Body of pancreas (tissue), 4 donors: ENCODE data around the gene SPAG8.

Experiments
- POLR2A ChIP-seq, 3 donors: fragments of 450-650 bp; IDR thresholded peaks; one replicate each; pipeline ENCODE4 v1.6.1; 2016; ENCODE audit warnings: antibody characterized with exemption in 3 of 3, mild to moderate bottlenecking in 2 of 3
- TF ChIP-seq, protein P1 (sequence below), 7 experiments: fragments of 450-650 bp in 4 of 7; fragments of 200-600 bp in 3 of 7; sonication (generic) in 3 of 7; IDR thresholded peaks; one replicate each; pipeline ENCODE4 v1.5.1; 2016 to 2019; ENCODE audit warnings: antibody characterized with exemption in 7 of 7

DNA sequence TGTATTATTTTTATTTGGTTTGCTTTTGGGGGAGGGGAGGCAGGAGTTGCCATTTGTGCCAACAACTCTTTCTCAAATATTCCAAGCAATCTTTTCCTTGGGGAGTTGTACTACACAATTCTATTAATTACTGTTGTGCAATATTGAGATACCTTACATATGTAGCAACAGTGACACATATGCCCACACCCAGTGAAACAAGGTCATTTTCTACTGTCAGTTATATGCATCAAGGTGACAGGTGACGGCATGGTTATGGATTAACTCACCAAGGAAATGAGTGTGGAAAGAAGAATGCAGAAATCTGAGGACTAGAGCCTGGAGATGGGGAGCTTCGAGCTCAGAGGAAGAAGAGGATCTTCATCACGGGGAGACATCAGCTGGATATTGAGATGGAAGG lies 40.1 kb downstream of the SPAG8 start:
- TF ChIP-seq, protein P1, sequence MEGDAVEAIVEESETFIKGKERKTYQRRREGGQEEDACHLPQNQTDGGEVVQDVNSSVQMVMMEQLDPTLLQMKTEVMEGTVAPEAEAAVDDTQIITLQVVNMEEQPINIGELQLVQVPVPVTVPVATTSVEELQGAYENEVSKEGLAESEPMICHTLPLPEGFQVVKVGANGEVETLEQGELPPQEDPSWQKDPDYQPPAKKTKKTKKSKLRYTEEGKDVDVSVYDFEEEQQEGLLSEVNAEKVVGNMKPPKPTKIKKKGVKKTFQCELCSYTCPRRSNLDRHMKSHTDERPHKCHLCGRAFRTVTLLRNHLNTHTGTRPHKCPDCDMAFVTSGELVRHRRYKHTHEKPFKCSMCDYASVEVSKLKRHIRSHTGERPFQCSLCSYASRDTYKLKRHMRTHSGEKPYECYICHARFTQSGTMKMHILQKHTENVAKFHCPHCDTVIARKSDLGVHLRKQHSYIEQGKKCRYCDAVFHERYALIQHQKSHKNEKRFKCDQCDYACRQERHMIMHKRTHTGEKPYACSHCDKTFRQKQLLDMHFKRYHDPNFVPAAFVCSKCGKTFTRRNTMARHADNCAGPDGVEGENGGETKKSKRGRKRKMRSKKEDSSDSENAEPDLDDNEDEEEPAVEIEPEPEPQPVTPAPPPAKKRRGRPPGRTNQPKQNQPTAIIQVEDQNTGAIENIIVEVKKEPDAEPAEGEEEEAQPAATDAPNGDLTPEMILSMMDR (IDR thresholded peaks at IDR 0.05): no peak
- TF ChIP-seq POLR2A (IDR thresholded peaks at IDR 0.05): no peak
